CD4-positive, alpha-beta T cell (primary cell): ENCODE results near the gene PLEKHA4. TPM values are rescaled to one million over a fixed set of nuclear protein-coding genes. Genes with fewer than 3 reads are reported as not detected.

ENCODE experiments used
- ATAC-seq: fragments of 200-7000 bp; cut with Tn5 transposase; one replicate; pipeline ENCODE4 v1.10.0; 2022; ENCODE audit warnings: mild to moderate bottlenecking; ENCODE audit not compliant: poor library complexity
- CTCF ChIA-PET: fragments of 350-600 bp; sonication (Branson Sonifier 250); formaldehyde crosslinking; loops from one replicate; lab custom pipeline; 2021; ENCODE audit warnings: antibody characterized with exemption, inconsistent platforms; lab: Charles Lee
- POLR2A ChIA-PET: fragments of 350-600 bp; sonication (Branson Sonifier 250); formaldehyde crosslinking; loops from one replicate; lab custom pipeline; 2021; ENCODE audit warnings: antibody characterized with exemption, inconsistent platforms; lab: Charles Lee
- DNase-seq, 14 experiments: peaks; one replicate each; pipeline ENCODE4 v3.0.0-alpha.2; 2013 to 2020; ENCODE audit warnings: mixed read lengths in 2 of 14
- H3K27ac ChIP-seq, 2 donors: one replicate each; pipeline versions ENCODE4 v1.5.1 to v1.7.0; 2013; ENCODE audit warnings: low read length in 2 of 2, low read depth in 1 of 2, mild to moderate bottlenecking in 1 of 2
- H3K27me3 ChIP-seq, 2 experiments: 1 replicate in 1 of 2; 2 replicates in 1 of 2; pipeline versions ENCODE4 v1.6.1 to v1.7.0; 2013; ENCODE audit warnings: low read length in 2 of 2, control low read depth in 1 of 2, mild to moderate bottlenecking in 1 of 2, moderate library complexity in 1 of 2; ENCODE audit not compliant: insufficient read depth in 2 of 2, control insufficient read depth in 1 of 2
- H3K36me3 ChIP-seq: one replicate; pipeline ENCODE4 v1.6.1; 2013; ENCODE audit warnings: low read length, control low read depth; ENCODE audit not compliant: insufficient read depth
- H3K4me1 ChIP-seq: one replicate; pipeline ENCODE4 v1.6.1; 2013; ENCODE audit warnings: low read length, control low read depth; ENCODE audit not compliant: insufficient read depth
- H3K4me3 ChIP-seq: one replicate; pipeline ENCODE4 v1.5.1; 2013; ENCODE audit warnings: mild to moderate bottlenecking, low read length, moderate library complexity
- H3K9me3 ChIP-seq, 2 experiments: 1 replicate in 1 of 2; 2 replicates in 1 of 2; pipeline versions ENCODE4 v1.6.1 to v1.7.0; 2013; ENCODE audit warnings: low read length in 2 of 2, mild to moderate bottlenecking in 2 of 2, control low read depth in 1 of 2, moderate library complexity in 1 of 2; ENCODE audit not compliant: control insufficient read depth in 1 of 2, insufficient read depth in 1 of 2
- H3K27ac Mint-ChIP-seq: one replicate; pipeline ENCODE4 v1.8.0; 2020; ENCODE audit warnings: mixed read lengths
- H3K27me3 Mint-ChIP-seq: one replicate; pipeline ENCODE4 v1.8.0; 2021; ENCODE audit warnings: mixed read lengths
- H3K36me3 Mint-ChIP-seq: one replicate; pipeline ENCODE4 v1.8.0; 2021; ENCODE audit warnings: low read depth, mixed read lengths
- H3K4me1 Mint-ChIP-seq: one replicate; pipeline ENCODE4 v1.8.0; 2021; ENCODE audit warnings: low read depth, mixed read lengths
- H3K4me3 Mint-ChIP-seq: one replicate; pipeline ENCODE4 v1.8.0; 2020; ENCODE audit warnings: mild to moderate bottlenecking, mixed read lengths
- H3K9me3 Mint-ChIP-seq: one replicate; pipeline ENCODE4 v1.8.0; 2020; ENCODE audit warnings: mixed read lengths
- CTCF ChIP-seq: fragments of 200-600 bp; IDR thresholded peaks from one replicate; pipeline ENCODE4 v1.8.0; 2022; ENCODE audit warnings: antibody characterized with exemption, mild to moderate bottlenecking
- intact Hi-C, 2 experiments: fragments of 100-400 bp; cut with DNase I in 1 of 2; cut with micrococcal nuclease in 1 of 2; formaldehyde crosslinking; loops; one replicate each; pipeline versions ENCODE4 v1.15.1 to v1.9.0; 2023 to 2025; cut with DNase I, micrococcal nuclease
- total RNA-seq, 174 experiments: library from RNA in 2 of 174; stranded (reverse) in 2 of 174; gene quantifications; one replicate each; pipeline ENCODE4 v1.2.3 and lab custom pipeline; 2021 to 2026

Gene PLEKHA4
- total RNA-seq, 2 experiments from 2014 or later = 1.4 to 2.7 TPM

- H3K4me3 Mint-ChIP-seq = no peak overlapping the region
- DNase-seq (no peak), ATAC-seq (no peak)
- H3K36me3 ChIP-seq = no peaks in the 10 kb centered on the region
- no peak for TF ChIP-seq CTCF
- no peaks in the 10 kb centered on the region for H3K27me3 Mint-ChIP-seq
- no peak overlapping the region for H3K27ac ChIP-seq
- CTCF ChIA-PET = interaction anchor here (0.6 to 1.2 kb wide), 2 partner anchors 35 to 300 kb away, joined by 4 to 5 read pairs; no protein-coding TSS in a partner anchor
- no peaks in the 10 kb centered on the region for H3K4me1 ChIP-seq
- no peak overlapping the region for H3K4me3 ChIP-seq
- peaks cover 0 to 4% of the 10 kb centered on the region in 2 experiments for H3K9me3 ChIP-seq
- H3K27me3 ChIP-seq = no peaks in the 10 kb centered on the region
- no peak overlapping the region for H3K27ac Mint-ChIP-seq
- peaks cover 4% of the 10 kb centered on the region for H3K4me1 Mint-ChIP-seq
- POLR2A ChIA-PET = no interaction called here
- H3K9me3 Mint-ChIP-seq = no peaks in the 10 kb centered on the region
- H3K36me3 Mint-ChIP-seq = no peaks in the 10 kb centered on the region
- intact Hi-C loops = no loop called here
Measured at GRCh38 chr19:48830088-48830487, 38.3 kb downstream of the PLEKHA4 start.

GRCh38 chr19:48826606-48827020 lies 41.8 kb downstream of the PLEKHA4 start:
- H3K9me3 Mint-ChIP-seq = no peaks in the 10 kb centered on the region
- H3K4me1 Mint-ChIP-seq = no peaks in the 10 kb centered on the region
- TF ChIP-seq CTCF = no peak
- DNase-seq = no peak
- H3K27me3 Mint-ChIP-seq = no peaks in the 10 kb centered on the region
- no peaks in the 10 kb centered on the region for H3K27me3 ChIP-seq
- no peak for ATAC-seq
- H3K36me3 ChIP-seq = no peaks in the 10 kb centered on the region
- intact Hi-C loops = no loop called here
- no peaks in the 10 kb centered on the region for H3K36me3 Mint-ChIP-seq
- H3K9me3 ChIP-seq = peaks cover 0 to 4% of the 10 kb centered on the region in 2 experiments
- H3K4me3 Mint-ChIP-seq = no peak overlapping the region
- ChIA-PET POLR2A (no interaction called here), CTCF (interaction anchor here (2.3 kb wide), 1 partner anchor 32 kb away, joined by 6 read pairs; no protein-coding TSS in a partner anchor)
- H3K27ac Mint-ChIP-seq = no peak overlapping the region
- no peak overlapping the region for H3K27ac ChIP-seq
- no peak overlapping the region for H3K4me3 ChIP-seq
- no peaks in the 10 kb centered on the region for H3K4me1 ChIP-seq

DNA sequence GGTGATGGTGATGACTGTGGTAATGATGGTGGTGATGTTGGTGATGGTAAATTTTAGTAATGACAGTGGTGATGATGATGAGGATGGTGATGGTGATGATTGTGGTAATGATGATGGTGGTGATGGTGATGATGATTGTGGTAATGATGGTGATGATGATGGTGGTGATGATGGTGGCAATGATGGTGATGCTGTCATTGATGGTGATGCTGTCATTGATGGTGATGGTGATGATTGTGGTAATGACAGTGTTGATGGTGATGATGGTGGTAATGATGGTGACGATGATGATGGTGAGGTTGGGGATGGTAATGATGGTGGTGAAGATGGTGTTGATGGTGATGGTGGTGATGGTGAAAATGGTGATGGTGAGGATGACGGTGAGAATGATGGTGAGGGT lies 45.9 kb downstream of the PLEKHA4 start:
- Histone ChIP-seq H3K4me3 (no peak overlapping the region), H3K27ac (no peak overlapping the region), H3K9me3 (peaks cover 0 to 4% of the 10 kb centered on the region in 2 experiments), H3K36me3 (no peaks in the 10 kb centered on the region), H3K4me1 (no peaks in the 10 kb centered on the region), H3K27me3 (no peaks in the 10 kb centered on the region)
- no peak for TF ChIP-seq CTCF
- intact Hi-C loops = no loop called here
- POLR2A ChIA-PET = no interaction called here
- no peak overlapping the region for H3K27ac Mint-ChIP-seq
- H3K9me3 Mint-ChIP-seq = no peaks in the 10 kb centered on the region
- no peak for DNase-seq
- ATAC-seq = no peak
- H3K4me1 Mint-ChIP-seq = no peaks in the 10 kb centered on the region
- no peaks in the 10 kb centered on the region for H3K36me3 Mint-ChIP-seq
- no peaks in the 10 kb centered on the region for H3K27me3 Mint-ChIP-seq
- H3K4me3 Mint-ChIP-seq = no peak overlapping the region
- CTCF ChIA-PET = no interaction called here
